Fibroblast of villous mesenchyme (primary cell): ENCODE measurements around the gene CENPW. TPM values are rescaled to one million over a fixed set of nuclear protein-coding genes. Genes with fewer than 3 reads are reported as not detected.

Experiments used
- DNase-seq: peaks from one replicate; pipeline ENCODE4 v3.0.0-alpha.2; 2010; ENCODE audit warnings: low read depth
- H3K4me3 ChIP-seq: 2 replicates; pipeline ENCODE4 v1.5.1; 2011; ENCODE audit warnings: low read depth, mild to moderate bottlenecking, low read length
- CTCF ChIP-seq: IDR thresholded peaks from 2 replicates; pipeline ENCODE4 v1.5.1; 2012; ENCODE audit warnings: low read depth, mild to moderate bottlenecking, low read length; ENCODE audit not compliant: insufficient read depth
- total RNA-seq: library from RNA; depleted of rRNA; stranded (reverse); fragments of >200 nt; gene quantifications from 2 replicates; pipeline ENCODE4 v1.2.3, GENCODE V29; 2012

CENPW gene
- total RNA-seq, 1 donor, result 12.5 TPM

GRCh38 chr6:126367849-126368248, 27.9 kb downstream of the CENPW start:
- DNase-seq, result no peak
- no peak for TF ChIP-seq CTCF
- H3K4me3 ChIP-seq, result no peak overlapping the region

- H3K4me3 ChIP-seq, result no peak overlapping the region
- no peak for TF ChIP-seq CTCF
- no peak for DNase-seq
These were observed 32.7 kb downstream of the CENPW start for GRCh38 chr6:126372626-126373025.

- TF ChIP-seq CTCF, result no peak
These were observed 33.4 kb downstream of the CENPW start for GRCh38 chr6:126373344-126373743.

GRCh38 chr6:126374372-126374771, 34.5 kb downstream of the CENPW start:
- no peak overlapping the region for H3K4me3 ChIP-seq
- no peak for TF ChIP-seq CTCF
- no peak for DNase-seq

More at GRCh38 chr6:126373344-126373743, 33.4 kb downstream of the CENPW start:
- H3K4me3 ChIP-seq, result no peak overlapping the region
- no peak for DNase-seq

- H3K4me3 ChIP-seq, result no peak overlapping the region
- no peak for DNase-seq
- TF ChIP-seq CTCF, result no peak
These were observed 36.8 kb downstream of the CENPW start for GRCh38 chr6:126376682-126377081.

GRCh38 chr6:126377594-126378153, 37.8 kb downstream of the CENPW start:
- no peak overlapping the region for H3K4me3 ChIP-seq
- no peak for DNase-seq

More at GRCh38 chr6:126377594-126378153, 37.8 kb downstream of the CENPW start:
- TF ChIP-seq CTCF, result no peak
